Neural progenitor cell (in vitro differentiated cells): Measurements from ENCODE around the gene SMTNL2.

Experiments
- CTCF ChIP-seq: fragments of 200-600 bp; sonication (generic); IDR thresholded peaks from 2 replicates; pipeline ENCODE4 v1.5.1; 2017; ENCODE audit warnings: antibody characterized with exemption, mild to moderate bottlenecking
- EZH2 ChIP-seq: fragments of 200-600 bp; sonication (generic); IDR thresholded peaks from 2 replicates; pipeline ENCODE4 v1.6.1; 2017; ENCODE audit warnings: antibody characterized with exemption, mild to moderate bottlenecking, moderate library complexity
- EZH2phosphoT487 ChIP-seq: fragments of 200-600 bp; sonication (generic); IDR thresholded peaks from 2 replicates; pipeline ENCODE4 v1.6.1; 2017; ENCODE audit warnings: antibody characterized with exemption

GRCh38 chr17:4623249-4623648, 38.9 kb downstream of the SMTNL2 start:
- no peak for TF ChIP-seq CTCF
- no peak for TF ChIP-seq EZH2phosphoT487
- TF ChIP-seq EZH2 = no peak
